GM19328 (cell line): Measurements from ENCODE around the gene KCNH2.
"Not testable (repeated sequence)": the region's sequence is repeated elsewhere in the genome, so short reads cannot be mapped to it uniquely, and the experiment has no call there.

Experiments used
- ATAC-seq: cut with Tn5 transposase; IDR thresholded peaks from one replicate; pipeline ENCODE4 v1.9.1; 2021; ENCODE audit warnings: mild to moderate bottlenecking, moderate library complexity; ENCODE audit not compliant: unreplicated experiment

Gene KCNH2

GRCh38 chr7:150978126-150978789 lies at the start of gene KCNH2:
Gene KCNH2, minus strand, starts transcription at chr7:150978321. Its CDS starts 408 bp downstream, at chr7:150977913.
- ATAC-seq = no peak

- not testable (repeated sequence) for ATAC-seq
Measured at GRCh38 chr7:151027728-151028130, 49.6 kb upstream of the KCNH2 start.

GRCh38 chr7:151026771-151027727 lies 48.9 kb upstream of the KCNH2 start:
- not testable (repeated sequence) for ATAC-seq

GRCh38 chr7:151025924-151026671 lies 48.0 kb upstream of the KCNH2 start:
- no peak for ATAC-seq

- ATAC-seq = no peak
Measured at GRCh38 chr7:151024435-151025056, 46.4 kb upstream of the KCNH2 start, which contains the start of gene ATG9B. Gene ATG9B, minus strand, starts transcription at chr7:151024494. Its CDS starts 71 bp downstream, at chr7:151024423.

- no peak for ATAC-seq
Measured at GRCh38 chr7:151023232-151023631, 45.1 kb upstream of the KCNH2 start.

- ATAC-seq = no peak
Measured at GRCh38 chr7:151020231-151020630, 42.1 kb upstream of the KCNH2 start.

- ATAC-seq = no peak
Measured at GRCh38 chr7:151019130-151019447, 41.0 kb upstream of the KCNH2 start.

- ATAC-seq = no peak
Measured at GRCh38 chr7:151018421-151019129, 40.5 kb upstream of the KCNH2 start.

GRCh38 chr7:151017953-151018420 lies 39.9 kb upstream of the KCNH2 start:
- ATAC-seq = no peak

- ATAC-seq = no peak
Measured at GRCh38 chr7:151017370-151017952, 39.3 kb upstream of the KCNH2 start.

GRCh38 chr7:151016942-151017341 lies 38.8 kb upstream of the KCNH2 start:
- ATAC-seq = no peak

GRCh38 chr7:151016505-151016904 lies 38.4 kb upstream of the KCNH2 start:
- no peak for ATAC-seq

- ATAC-seq = no peak
Measured at GRCh38 chr7:151015967-151016366, 37.8 kb upstream of the KCNH2 start.

GRCh38 chr7:151014950-151015349 lies 36.8 kb upstream of the KCNH2 start:
- no peak for ATAC-seq

- ATAC-seq = no peak
Measured at GRCh38 chr7:151013733-151014497, 35.8 kb upstream of the KCNH2 start.

- ATAC-seq = no peak
Measured at GRCh38 chr7:151013356-151013732, 35.2 kb upstream of the KCNH2 start.

- no peak for ATAC-seq
Measured at GRCh38 chr7:151012911-151013347, 34.8 kb upstream of the KCNH2 start.
